Testis (tissue), 3 donors: ENCODE data around the gene MAML3. TPM values are rescaled to one million over a fixed set of nuclear protein-coding genes. Genes with fewer than 3 reads are reported as not detected.

Experiments used
- DNase-seq: peaks from one replicate; pipeline ENCODE4 v3.0.0-alpha.2; 2019
- H3K27ac ChIP-seq, 2 donors: fragments of 200-600 bp; sonication (generic); one replicate each; pipeline ENCODE4 v1.5.1; 2019
- H3K27me3 ChIP-seq: fragments of 200-600 bp; sonication (generic); one replicate; pipeline ENCODE4 v1.5.1; 2019
- H3K36me3 ChIP-seq: fragments of 200-600 bp; sonication (generic); one replicate; pipeline ENCODE4 v1.5.1; 2017; ENCODE audit warnings: low read depth; ENCODE audit errors: missing control alignments
- H3K4me1 ChIP-seq: fragments of 200-600 bp; sonication (generic); one replicate; pipeline ENCODE4 v1.5.1; 2019
- H3K4me3 ChIP-seq, 2 donors: fragments of 200-600 bp; sonication (generic); one replicate each; pipeline ENCODE4 v1.5.1; 2017 to 2019
- H3K9me3 ChIP-seq: fragments of 200-600 bp; sonication (generic); one replicate; pipeline ENCODE4 v1.5.1; 2017
- CTCF ChIP-seq, 3 experiments: fragments of 450-650 bp in 2 of 3; fragments of 200-600 bp in 1 of 3; sonication (generic) in 1 of 3; IDR thresholded peaks; one replicate each; pipeline ENCODE4 v1.5.1; 2016 to 2019; ENCODE audit warnings: antibody characterized with exemption in 3 of 3, mild to moderate bottlenecking in 2 of 3, moderate library complexity in 1 of 3
- POLR2A ChIP-seq: fragments of 450-650 bp; IDR thresholded peaks from one replicate; pipeline ENCODE4 v1.6.1; 2017; ENCODE audit warnings: antibody characterized with exemption, mild to moderate bottlenecking, moderate library complexity
- WGBS, 2 donors: methylation state at CpG; one replicate each; pipeline ENCODE4 v1.1.5; 2018; 5-methylcytosine and 5-hydroxymethylcytosine counted together
- intact Hi-C: fragments of 100-400 bp; cut with DNase I; formaldehyde crosslinking; loops from one replicate; pipeline ENCODE4 v1.15.1; 2023; ENCODE audit warnings: low total_unique reads
- polyA plus RNA-seq: library from polyadenylated mRNA; stranded (reverse); fragments of 350-450 nt; fragmentation: Illumina TruSeq; extraction: RNeasy Lipid Tissue Mini Kit (QIAGEN cat#74804); gene quantifications from one replicate; pipeline ENCODE4 v1.2.3, GENCODE V29; 2014; ENCODE audit warnings: low read depth, low replicate concordance; ENCODE audit not compliant: insufficient read depth
- total RNA-seq, 2 donors: library from RNA; depleted of rRNA; stranded (reverse); fragments of >200 nt; gene quantifications; one replicate each; pipeline ENCODE4 v1.2.3, GENCODE V29; 2016

The MAML3 gene
- total and polyA plus RNA-seq, 3 donors from 2014 or later, result 7.6 to 21.2 (median 18.8) TPM

GRCh38 chr4:140088323-140088967, 65.5 kb downstream of the MAML3 start:
- DNase-seq, result no peak
- Histone ChIP-seq H3K36me3 (no peaks in the 10 kb centered on the region), H3K4me3 (no peak overlapping the region), H3K4me1 (peaks cover 6% of the 10 kb centered on the region), H3K27me3 (no peaks in the 10 kb centered on the region), H3K9me3 (no peaks in the 10 kb centered on the region), H3K27ac (no peak overlapping the region)
- 81 to 84% methylated on average over 5 of the region's 5 CpGs for WGBS, 2 donors
- intact Hi-C loops, result no loop called here
- no peak for TF ChIP-seq CTCF (IDR thresholded peaks at IDR 0.05)
- TF ChIP-seq POLR2A, result no peak

DNA sequence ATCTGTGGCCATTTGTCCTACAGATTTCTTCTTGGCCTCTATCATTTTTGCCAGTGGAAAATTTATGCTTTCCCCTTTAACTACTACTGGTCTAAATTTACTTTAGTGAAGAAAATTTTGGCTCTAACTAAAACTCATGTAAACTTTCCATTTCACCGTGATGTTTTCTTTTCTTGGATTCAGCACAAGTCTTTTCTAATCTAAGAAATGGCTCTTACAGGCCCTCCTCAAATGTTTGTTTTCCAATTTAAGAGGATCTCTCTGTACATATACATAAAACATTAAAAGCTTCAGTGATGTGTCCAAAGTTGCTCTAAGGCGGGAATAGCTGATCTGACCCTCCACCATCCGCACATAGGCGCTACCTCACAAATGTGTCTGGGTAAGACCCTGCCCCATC, 68.1 kb downstream of the MAML3 start:
- Histone ChIP-seq H3K27ac (no peak overlapping the region), H3K36me3 (no peaks in the 10 kb centered on the region), H3K4me3 (no peak overlapping the region), H3K4me1 (no peaks in the 10 kb centered on the region), H3K9me3 (no peaks in the 10 kb centered on the region), H3K27me3 (no peaks in the 10 kb centered on the region)
- TF ChIP-seq CTCF (IDR thresholded peaks at IDR 0.05), result no peak
- no peak for DNase-seq
- intact Hi-C loops, result no loop called here
- WGBS, 2 donors, result 49 to 72% methylated on average over 4 of the region's 4 CpGs

GRCh38 chr4:140085062-140085622, 68.8 kb downstream of the MAML3 start:
- no peak for DNase-seq
- no peaks in the 10 kb centered on the region for H3K9me3 ChIP-seq
- H3K36me3 ChIP-seq, result no peaks in the 10 kb centered on the region
- no peak for TF ChIP-seq CTCF (IDR thresholded peaks at IDR 0.05)
- no peak for TF ChIP-seq POLR2A
- no peaks in the 10 kb centered on the region for H3K27me3 ChIP-seq
- WGBS, 2 donors, result 70 to 72% methylated on average over 9 of the region's 9 CpGs
- no peaks in the 10 kb centered on the region for H3K4me1 ChIP-seq
- H3K27ac ChIP-seq, result peak overlapping the region in 1 of 2 donors; percentile 7
- intact Hi-C loops, result no loop called here
- no peak overlapping the region for H3K4me3 ChIP-seq

- H3K36me3 ChIP-seq, result no peaks in the 10 kb centered on the region
- TF ChIP-seq POLR2A (no peak), CTCF (IDR thresholded peaks at IDR 0.05) (no peak)
- 57 to 59% methylated on average over 5 of the region's 5 CpGs for WGBS, 2 donors
- H3K9me3 ChIP-seq, result no peaks in the 10 kb centered on the region
- H3K27ac ChIP-seq, result peak overlapping the region in 1 of 2 donors; percentile 7
- DNase-seq, result no peak
- no peak overlapping the region for H3K4me3 ChIP-seq
- intact Hi-C loops, result no loop called here
- H3K27me3 ChIP-seq, result no peaks in the 10 kb centered on the region
- no peaks in the 10 kb centered on the region for H3K4me1 ChIP-seq
These were observed 69.6 kb downstream of the MAML3 start for GRCh38 chr4:140084385-140084784.

DNA sequence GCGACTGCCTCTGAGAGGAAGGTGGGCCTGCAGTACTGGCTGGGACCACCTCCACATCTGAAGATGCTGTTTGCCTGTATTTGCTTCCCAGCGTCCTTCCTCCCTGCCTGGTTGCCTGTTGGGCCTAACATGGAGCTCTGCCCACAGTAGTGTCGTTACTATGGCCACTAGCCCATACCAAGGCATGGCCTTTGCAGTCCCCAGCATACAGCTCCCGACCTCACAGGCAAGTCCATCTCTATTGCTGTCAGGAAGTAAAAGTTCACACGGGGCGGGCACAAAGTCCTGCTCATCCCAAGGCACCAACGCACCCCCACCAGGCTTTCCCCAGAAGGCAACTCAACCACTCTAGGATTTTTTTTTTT, 71.6 kb downstream of the MAML3 start:
- Histone ChIP-seq H3K4me1 (peaks cover 7% of the 10 kb centered on the region), H3K36me3 (no peaks in the 10 kb centered on the region), H3K27ac (no peak overlapping the region), H3K27me3 (no peaks in the 10 kb centered on the region), H3K9me3 (no peaks in the 10 kb centered on the region), H3K4me3 (no peak overlapping the region)
- DNase-seq, result no peak
- intact Hi-C loops, result no loop called here
- TF ChIP-seq CTCF (IDR thresholded peaks at IDR 0.05), result no peak
- no peak for TF ChIP-seq POLR2A
- 85 to 91% methylated on average over 7 of the region's 7 CpGs for WGBS, 2 donors
